Endothelial cell of umbilical vein (primary cell): Measurements from ENCODE around the gene KIF20A. TPM values are rescaled to one million over a fixed set of nuclear protein-coding genes. Genes with fewer than 3 reads are reported as not detected.

Experiments used
- BruUV-seq: library from RNA; stranded (reverse); fragments of 400-500 nt; replicated peaks from 2 replicates; lab custom pipeline; 2021; lab: Mats Ljungman, UMichigan
- CTCF ChIA-PET: fragments of 300-600, 350-600 bp; sonication (Branson Sonifier 250); formaldehyde crosslinking; loops from one replicate; lab custom pipeline; 2021; ENCODE audit warnings: antibody characterized with exemption, inconsistent platforms; lab: Charles Lee
- POLR2A ChIA-PET: fragments of 300-600, 350-600 bp; sonication (Branson Sonifier 250); formaldehyde crosslinking; loops from one replicate; lab custom pipeline; 2021; ENCODE audit warnings: antibody characterized with exemption, inconsistent platforms; lab: Charles Lee
- DNase-seq: peaks from one replicate; pipeline ENCODE4 v3.0.0-alpha.2; 2011; ENCODE audit warnings: low read depth, low spot score
- FAIRE-seq: peaks from 2 replicates; lab custom pipeline; 2011; peaks lifted over from hg19 to GRCh38; lab: Jason Lieb, UNC
- H2AFZ ChIP-seq: 2 replicates; pipeline ENCODE4 v1.6.0; 2012; ENCODE audit warnings: low read depth, low read length, control low read depth, inconsistent platforms
- H3K27ac ChIP-seq: 2 replicates; pipeline ENCODE4 v1.5.1; 2011; ENCODE audit warnings: low read depth, mild to moderate bottlenecking, control low read depth, low read length, moderate library complexity; ENCODE audit not compliant: insufficient read depth
- H3K27me3 ChIP-seq, 2 experiments: 2 replicates each; pipeline versions ENCODE4 v1.6.0 to v1.6.1; 2011; ENCODE audit warnings: low read length in 2 of 2, mixed read lengths in 1 of 2; ENCODE audit not compliant: control insufficient read depth in 2 of 2, insufficient read depth in 2 of 2
- H3K36me3 ChIP-seq, 2 experiments: 2 replicates in 1 of 2; 3 replicates in 1 of 2; pipeline ENCODE4 v1.5.1; 2011; ENCODE audit warnings: low read length in 2 of 2, mild to moderate bottlenecking in 1 of 2, moderate library complexity in 1 of 2; ENCODE audit not compliant: control insufficient read depth in 2 of 2, insufficient read depth in 2 of 2; ENCODE audit errors: extremely low read depth in 1 of 2
- H3K4me1 ChIP-seq: 3 replicates; pipeline ENCODE4 v1.5.1; 2011; ENCODE audit warnings: mild to moderate bottlenecking, low read length; ENCODE audit not compliant: control insufficient read depth, insufficient read depth; ENCODE audit errors: extremely low read depth
- H3K4me2 ChIP-seq: 2 replicates; pipeline ENCODE4 v1.6.1; 2011; ENCODE audit warnings: low read length, control low read depth, mixed read lengths; ENCODE audit not compliant: insufficient read depth
- H3K4me3 ChIP-seq, 3 experiments: fragments of 200-600 bp in 1 of 3; sonication (generic), shearing (Covaris generic) in 1 of 3; replicated peaks in 1 of 3; 2 replicates each; pipeline ENCODE4 v1.5.1; 2011 to 2016; ENCODE audit warnings: control low read depth in 3 of 3, low read length in 3 of 3, mild to moderate bottlenecking in 2 of 3, inconsistent platforms in 1 of 3, low read depth in 1 of 3, moderate library complexity in 1 of 3; ENCODE audit not compliant: insufficient read depth in 1 of 3
- H3K79me2 ChIP-seq: 2 replicates; pipeline ENCODE4 v1.6.0; 2012; ENCODE audit warnings: low read length, inconsistent platforms; ENCODE audit not compliant: control insufficient read depth, insufficient read depth
- H3K9ac ChIP-seq: replicated peaks from 2 replicates; pipeline ENCODE3; 2011; ENCODE audit warnings: low read length, control low read depth; ENCODE audit not compliant: insufficient read depth; ENCODE audit errors: extremely low read depth
- H3K9me1 ChIP-seq: replicated peaks from 3 replicates; pipeline ENCODE4 v1.6.0; 2011; ENCODE audit warnings: mild to moderate bottlenecking, low read length; ENCODE audit not compliant: control insufficient read depth, insufficient read depth; ENCODE audit errors: extremely low read depth
- H3K9me3 ChIP-seq: replicated peaks from 2 replicates; pipeline ENCODE4 v1.5.1; 2012; ENCODE audit warnings: low read length, inconsistent platforms; ENCODE audit not compliant: control insufficient read depth, insufficient read depth
- H4K20me1 ChIP-seq: replicated peaks from 2 replicates; pipeline ENCODE3; 2011; ENCODE audit warnings: mild to moderate bottlenecking, low read length; ENCODE audit not compliant: control insufficient read depth, insufficient read depth; ENCODE audit errors: extremely low read depth
- CTCF ChIP-seq, 2 donors: IDR thresholded peaks; 1 replicate in 1 of 2; 2 replicates in 1 of 2; pipeline ENCODE4 v1.5.1; 2011; ENCODE audit warnings: low read length in 2 of 2, mild to moderate bottlenecking in 2 of 2, moderate library complexity in 2 of 2, control low read depth in 1 of 2, inconsistent platforms in 1 of 2, low read depth in 1 of 2; ENCODE audit not compliant: insufficient read depth in 1 of 2; ENCODE audit errors: extremely low read depth in 1 of 2
- EZH2 ChIP-seq: IDR thresholded peaks from 2 replicates; pipeline ENCODE4 v1.6.1; 2012; ENCODE audit warnings: borderline replicate concordance, low read depth, mild to moderate bottlenecking, moderate library complexity, low read length, inconsistent platforms; ENCODE audit not compliant: severe bottlenecking
- FOS ChIP-seq: IDR thresholded peaks from 2 replicates; pipeline ENCODE4 v1.6.1; 2011; ENCODE audit warnings: mild to moderate bottlenecking, low read length, moderate library complexity, borderline replicate concordance; ENCODE audit not compliant: insufficient read depth
- JUN ChIP-seq: IDR thresholded peaks from 2 replicates; pipeline ENCODE4 v1.6.1; 2011; ENCODE audit warnings: borderline replicate concordance, low read depth; ENCODE audit not compliant: insufficient read length, insufficient read depth
- MAX ChIP-seq: IDR thresholded peaks from 2 replicates; pipeline ENCODE4 v1.6.1; 2011; ENCODE audit not compliant: insufficient read depth, insufficient read length
- MYC ChIP-seq: IDR thresholded peaks from one replicate; pipeline ENCODE4 v1.6.1; 2011; ENCODE audit warnings: mild to moderate bottlenecking, low read depth, low read length
- POLR2A ChIP-seq: IDR thresholded peaks from 2 replicates; pipeline ENCODE4 v1.6.1; 2012; ENCODE audit warnings: low read depth, mild to moderate bottlenecking, control low read depth, low read length
- POLR2AphosphoS5 ChIP-seq: IDR thresholded peaks from 2 replicates; pipeline ENCODE4 v1.6.1; 2012; ENCODE audit warnings: low read depth, mild to moderate bottlenecking, control low read depth, low read length, moderate library complexity; ENCODE audit not compliant: insufficient read depth
- dilution Hi-C: fragments of 300-500 bp; cut with MboI; formaldehyde crosslinking; loops from one replicate; pipeline ENCODE4 v1.15.0; 2019; ENCODE audit warnings: low sequenced_read_pairs; ENCODE audit not compliant: extremely low pct_ligation_motif_present
- intact Hi-C: fragments of 100-400 bp; cut with micrococcal nuclease; formaldehyde crosslinking; loops from one replicate; pipeline ENCODE4 v1.10.0; 2022
- polyA plus RNA-seq, 4 experiments: library from polyadenylated mRNA; depleted of rRNA in 3 of 4; stranded (reverse) in 3 of 4; unstranded in 1 of 4; fragments of >200 nt; gene quantifications; 2 replicates each; pipeline versions ENCODE4 v1.2.1 to v1.2.3, GENCODE V29; 2011 to 2012; ENCODE audit warnings: missing spikeins in 1 of 4
- total RNA-seq: library from RNA; stranded (reverse); gene quantifications from 2 replicates; pipeline ENCODE4 v1.2.3, GENCODE V29; 2021

KIF20A gene
- total and polyA plus RNA-seq, 2 donors (not counting 3 experiments of a cell fraction or from before 2014, with no cell fraction given), result 38.7 to 78.1 TPM

GRCh38 chr5:138132543-138132942, 46.4 kb upstream of the KIF20A start:
- Histone ChIP-seq H3K4me1 (peaks cover 8% of the 10 kb centered on the region), H3K27me3 (no peaks in the 10 kb centered on the region), H3K79me2 (no peaks in the 10 kb centered on the region), H2AFZ (no peak overlapping the region), H3K4me3 (no peak overlapping the region), H3K4me2 (no peak overlapping the region), H3K36me3 (no peaks in the 10 kb centered on the region), H3K9ac (no peak overlapping the region), H4K20me1 (no peaks in the 10 kb centered on the region), H3K9me1 (no peaks in the 10 kb centered on the region), H3K27ac (no peak overlapping the region), H3K9me3 (no peaks in the 10 kb centered on the region)
- DNase-seq, result no peak
- FAIRE-seq, result no peak
- CTCF ChIA-PET, result interaction anchor here (0.6 to 4.5 kb wide), 23 partner anchors 11 to 564 kb away, joined by 3 to 135 read pairs (median 6); no protein-coding TSS in a partner anchor
- intact Hi-C loops, result loop anchor here (2.0 kb wide), 1 partner anchor 380 kb away; no protein-coding TSS in a partner anchor
- dilution Hi-C loops, result no loop called here
- POLR2A ChIA-PET, result interaction anchor here (0.7 kb wide), 1 partner anchor 1886 kb away, joined by 3 read pairs; no protein-coding TSS in a partner anchor
- no TSS peak for BruUV-seq
- TF ChIP-seq EZH2, result no peak
- TF ChIP-seq JUN, result no peak
- TF ChIP-seq FOS, result no peak
- no peak for TF ChIP-seq POLR2AphosphoS5
- TF ChIP-seq MYC, result no peak
- no peak for TF ChIP-seq CTCF (IDR thresholded peaks at IDR 0.05; ENCODE audit: extremely low read depth in 1 of 2, insufficient read depth in 1 of 2, low read depth in 1 of 2, low read length in 2 of 2)
- TF ChIP-seq POLR2A, result no peak
- TF ChIP-seq MAX, result no peak
